ENCODE results near the gene ADGRD1. TPM values are rescaled to one million over a fixed set of nuclear protein-coding genes. Genes with fewer than 3 reads are reported as not detected.
"Not testable (repeated sequence)": the region's sequence is repeated elsewhere in the genome, so short reads cannot be mapped to it uniquely, and the experiment has no call there.

Gene ADGRD1
- polyA plus RNA-seq, 3 donors = 4.7 to 17.9 (median 4.9) TPM

DNA sequence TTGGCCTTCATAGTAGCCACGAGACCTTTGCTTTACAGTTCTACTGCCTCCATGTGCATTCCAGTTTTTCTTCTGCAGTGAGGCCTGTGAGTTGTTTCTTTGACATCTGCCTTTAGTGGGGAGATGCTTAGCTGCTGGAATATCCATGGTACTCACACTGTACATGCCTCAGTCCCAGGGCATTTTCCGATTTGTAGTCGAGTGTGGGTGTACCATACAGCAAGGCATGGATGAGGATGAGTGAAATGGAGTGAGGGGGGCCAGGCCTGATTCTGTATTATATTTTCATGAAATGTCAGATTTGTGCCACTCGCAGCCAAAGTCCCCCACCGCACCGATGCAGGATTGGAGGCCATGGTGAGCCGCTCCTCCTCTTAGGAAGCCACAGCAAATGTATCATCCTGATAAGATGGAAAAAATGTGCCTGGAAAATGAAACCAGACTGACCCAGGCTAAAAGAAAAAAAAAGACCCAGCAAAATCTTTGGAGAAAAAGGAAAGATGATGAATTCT is 173.0 kb downstream of the ADGRD1 start:
- Mint-ChIP-seq H3K4me1 (no peaks in the 10 kb centered on the region), H3K4me3 (no peak overlapping the region), H3K27ac (no peak overlapping the region), H3K27me3 (ENCODE audit: low read depth in 3 of 3) (peaks cover 0 to 2% (median 2%) of the 10 kb centered on the region in 3 donors), H3K36me3 (peaks cover 3 to 6% of the 10 kb centered on the region in 2 donors), H3K9me3 (peaks cover 0 to 8% (median 4%) of the 10 kb centered on the region in 7 donors)
- Histone ChIP-seq H3K36me3 (replicated peaks in 1 of 2; ENCODE audit: control insufficient read depth in 1 of 2, insufficient read depth in 2 of 2, low read length in 2 of 2) (no peaks in the 10 kb centered on the region), H3K4me1 (ENCODE audit: control insufficient read depth in 1 of 2, insufficient read depth in 2 of 2, low read length in 2 of 2) (no peaks in the 10 kb centered on the region), H3K27me3 (ENCODE audit: control insufficient read depth in 2 of 2, insufficient read depth in 2 of 2, low read length in 2 of 2) (no peaks in the 10 kb centered on the region), H2AFZ (ENCODE audit: insufficient read depth, low read depth, low read length, poor library complexity, severe bottlenecking) (no peak overlapping the region), H4K20me1 (ENCODE audit: insufficient read depth, low read length) (no peaks in the 10 kb centered on the region), H3K4me3 (replicated peaks in 1 of 3; ENCODE audit: low read depth in 2 of 3, low read length in 3 of 3) (no peak overlapping the region), H3K4me2 (replicated peaks; ENCODE audit: extremely low read depth, low read length, poor library complexity, severe bottlenecking) (no peak overlapping the region), H3K9me3 (replicated peaks in 1 of 2; ENCODE audit: control insufficient read depth in 1 of 2, insufficient read depth in 1 of 2, low read length in 2 of 2) (no peaks in the 10 kb centered on the region), H3K9ac (ENCODE audit: insufficient read depth, low read length, poor library complexity, severe bottlenecking) (no peak overlapping the region), H3K27ac (ENCODE audit: low read depth in 1 of 2, low read length in 2 of 2) (no peak overlapping the region), H3K79me2 (ENCODE audit: insufficient read depth, low read length) (no peaks in the 10 kb centered on the region)
- 100% methylated on average over 3 of the region's 7 CpGs for WGBS (ENCODE audit: insufficient coverage)
- DNase-seq = no peak
- TF ChIP-seq, protein P1, sequence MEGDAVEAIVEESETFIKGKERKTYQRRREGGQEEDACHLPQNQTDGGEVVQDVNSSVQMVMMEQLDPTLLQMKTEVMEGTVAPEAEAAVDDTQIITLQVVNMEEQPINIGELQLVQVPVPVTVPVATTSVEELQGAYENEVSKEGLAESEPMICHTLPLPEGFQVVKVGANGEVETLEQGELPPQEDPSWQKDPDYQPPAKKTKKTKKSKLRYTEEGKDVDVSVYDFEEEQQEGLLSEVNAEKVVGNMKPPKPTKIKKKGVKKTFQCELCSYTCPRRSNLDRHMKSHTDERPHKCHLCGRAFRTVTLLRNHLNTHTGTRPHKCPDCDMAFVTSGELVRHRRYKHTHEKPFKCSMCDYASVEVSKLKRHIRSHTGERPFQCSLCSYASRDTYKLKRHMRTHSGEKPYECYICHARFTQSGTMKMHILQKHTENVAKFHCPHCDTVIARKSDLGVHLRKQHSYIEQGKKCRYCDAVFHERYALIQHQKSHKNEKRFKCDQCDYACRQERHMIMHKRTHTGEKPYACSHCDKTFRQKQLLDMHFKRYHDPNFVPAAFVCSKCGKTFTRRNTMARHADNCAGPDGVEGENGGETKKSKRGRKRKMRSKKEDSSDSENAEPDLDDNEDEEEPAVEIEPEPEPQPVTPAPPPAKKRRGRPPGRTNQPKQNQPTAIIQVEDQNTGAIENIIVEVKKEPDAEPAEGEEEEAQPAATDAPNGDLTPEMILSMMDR (IDR thresholded peaks at IDR 0.05) = no peak
- intact Hi-C loops (cut with micrococcal nuclease) = no loop called here

DNA sequence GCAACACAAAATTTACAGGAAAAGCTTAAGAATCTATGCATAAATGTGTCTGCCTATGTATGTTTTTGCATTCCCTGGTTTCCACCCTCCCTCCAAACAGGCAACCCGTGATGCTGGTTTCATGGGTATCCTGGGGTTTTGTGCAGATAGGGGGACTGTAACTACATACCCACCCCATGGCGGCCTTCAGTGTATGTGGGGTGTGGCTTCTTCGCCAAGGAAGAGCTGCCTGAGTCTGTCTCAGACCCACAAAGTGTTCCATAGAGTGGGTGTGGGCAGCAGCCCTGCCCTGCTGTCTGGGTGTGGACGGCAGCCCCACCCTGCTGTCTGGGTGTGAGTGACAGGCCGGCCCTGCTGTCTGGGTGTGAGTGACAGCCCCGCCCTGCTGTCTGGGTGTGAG is 174.8 kb downstream of the ADGRD1 start:
- H3K4me1 Mint-ChIP-seq = peaks cover 10% of the 10 kb centered on the region
- WGBS (ENCODE audit: insufficient coverage) = 94% methylated on average over 4 of the region's 6 CpGs
- H3K9me3 Mint-ChIP-seq = peaks cover 0 to 8% (median 4%) of the 10 kb centered on the region in 7 donors
- H3K36me3 Mint-ChIP-seq = peaks cover 4 to 8% of the 10 kb centered on the region in 2 donors
- Histone ChIP-seq H3K36me3 (replicated peaks in 1 of 2; ENCODE audit: control insufficient read depth in 1 of 2, insufficient read depth in 2 of 2, low read length in 2 of 2) (no peaks in the 10 kb centered on the region), H3K4me3 (replicated peaks in 1 of 3; ENCODE audit: low read depth in 2 of 3, low read length in 3 of 3) (no peak overlapping the region), H3K9me3 (replicated peaks in 1 of 2; ENCODE audit: control insufficient read depth in 1 of 2, insufficient read depth in 1 of 2, low read length in 2 of 2) (no peaks in the 10 kb centered on the region), H3K4me2 (replicated peaks; ENCODE audit: extremely low read depth, low read length, poor library complexity, severe bottlenecking) (no peak overlapping the region), H3K4me1 (ENCODE audit: control insufficient read depth in 1 of 2, insufficient read depth in 2 of 2, low read length in 2 of 2) (peaks cover 0 to 5% of the 10 kb centered on the region in 2 donors), H2AFZ (ENCODE audit: insufficient read depth, low read depth, low read length, poor library complexity, severe bottlenecking) (no peak overlapping the region), H3K79me2 (ENCODE audit: insufficient read depth, low read length) (no peaks in the 10 kb centered on the region), H3K27ac (ENCODE audit: low read depth in 1 of 2, low read length in 2 of 2) (no peak overlapping the region), H3K27me3 (ENCODE audit: control insufficient read depth in 2 of 2, insufficient read depth in 2 of 2, low read length in 2 of 2) (no peaks in the 10 kb centered on the region), H3K9ac (ENCODE audit: insufficient read depth, low read length, poor library complexity, severe bottlenecking) (no peak overlapping the region), H4K20me1 (ENCODE audit: insufficient read depth, low read length) (no peaks in the 10 kb centered on the region)
- no peak for DNase-seq
- peaks cover 0 to 4% (median 2%) of the 10 kb centered on the region in 3 donors for H3K27me3 Mint-ChIP-seq (ENCODE audit: low read depth in 3 of 3)
- TF ChIP-seq, protein P1 (IDR thresholded peaks at IDR 0.05) = no peak
- H3K4me3 Mint-ChIP-seq = no peak overlapping the region
- intact Hi-C loops (cut with micrococcal nuclease) = no loop called here
- H3K27ac Mint-ChIP-seq = peak overlapping the region in 1 of 7 donors; percentile 24

DNA sequence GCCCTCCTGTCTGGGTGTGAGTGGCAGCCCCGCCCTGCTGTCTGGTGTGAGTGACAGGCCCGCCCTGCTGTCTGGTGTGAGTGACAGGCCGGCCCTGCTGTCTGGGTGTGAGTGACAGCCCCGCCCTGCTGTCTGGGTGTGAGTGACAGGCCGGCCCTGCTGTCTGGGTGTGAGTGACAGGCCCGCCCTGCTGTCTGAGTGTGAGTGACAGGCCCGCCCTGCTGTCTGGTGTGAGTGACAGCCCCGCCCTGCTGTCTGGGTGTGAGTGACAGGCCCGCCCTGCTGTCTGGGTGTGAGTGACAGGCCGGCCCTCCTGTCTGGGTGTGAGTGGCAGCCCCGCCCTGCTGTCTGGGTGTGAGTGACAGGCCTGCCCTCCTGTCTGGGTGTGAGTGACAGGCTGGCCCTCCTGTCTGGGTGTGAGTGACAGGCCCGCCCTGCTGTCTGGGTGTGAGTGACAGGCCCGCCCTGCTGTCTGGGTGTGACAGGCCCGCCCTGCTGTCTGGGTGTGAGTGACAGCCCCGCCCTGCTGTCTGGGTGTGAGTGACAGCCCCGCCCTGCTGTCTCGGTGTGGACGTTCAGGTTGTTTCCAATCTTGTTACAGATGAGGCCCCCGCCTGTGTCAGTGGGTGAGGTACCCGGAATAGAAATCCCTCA is 175.4 kb downstream of the ADGRD1 start:
- WGBS (ENCODE audit: insufficient coverage) = 69% methylated on average over 8 of the region's 20 CpGs
- Mint-ChIP-seq H3K4me1 (peaks cover 13% of the 10 kb centered on the region), H3K27ac (peak overlapping the region in 3 of 7 donors; percentile 43 to 86 (median 57))
- H3K27me3 Mint-ChIP-seq (ENCODE audit: low read depth in 3 of 3); H3K9me3 ChIP-seq (replicated peaks in 1 of 2; ENCODE audit: control insufficient read depth in 1 of 2, insufficient read depth in 1 of 2, low read length in 2 of 2); H2AFZ ChIP-seq (ENCODE audit: insufficient read depth, low read depth, low read length, poor library complexity, severe bottlenecking); H3K4me3 Mint-ChIP-seq; intact Hi-C loops (cut with micrococcal nuclease); H4K20me1 ChIP-seq (ENCODE audit: insufficient read depth, low read length); H3K36me3 ChIP-seq (replicated peaks in 1 of 2; ENCODE audit: control insufficient read depth in 1 of 2, insufficient read depth in 2 of 2, low read length in 2 of 2); H3K4me2 ChIP-seq (replicated peaks; ENCODE audit: extremely low read depth, low read length, poor library complexity, severe bottlenecking); H3K9ac ChIP-seq (ENCODE audit: insufficient read depth, low read length, poor library complexity, severe bottlenecking); H3K9me3 Mint-ChIP-seq; H3K36me3 Mint-ChIP-seq; H3K4me1 ChIP-seq (ENCODE audit: control insufficient read depth in 1 of 2, insufficient read depth in 2 of 2, low read length in 2 of 2); H3K79me2 ChIP-seq (ENCODE audit: insufficient read depth, low read length); H3K27ac ChIP-seq (ENCODE audit: low read depth in 1 of 2, low read length in 2 of 2); H3K27me3 ChIP-seq (ENCODE audit: control insufficient read depth in 2 of 2, insufficient read depth in 2 of 2, low read length in 2 of 2); H3K4me3 ChIP-seq (replicated peaks in 1 of 3; ENCODE audit: low read depth in 2 of 3, low read length in 3 of 3); DNase-seq: not testable (repeated sequence)
